Measurements from ENCODE around the gene DAND5. TPM values are rescaled to one million over a fixed set of nuclear protein-coding genes. Genes with fewer than 3 reads are reported as not detected.

DAND5 gene
- total and polyA plus RNA-seq, 2 of the 13 experiments (the other 11 are each of a cell fraction or from before 2014, with no cell fraction given) = 0.04 TPM; not detected in 1

DNA sequence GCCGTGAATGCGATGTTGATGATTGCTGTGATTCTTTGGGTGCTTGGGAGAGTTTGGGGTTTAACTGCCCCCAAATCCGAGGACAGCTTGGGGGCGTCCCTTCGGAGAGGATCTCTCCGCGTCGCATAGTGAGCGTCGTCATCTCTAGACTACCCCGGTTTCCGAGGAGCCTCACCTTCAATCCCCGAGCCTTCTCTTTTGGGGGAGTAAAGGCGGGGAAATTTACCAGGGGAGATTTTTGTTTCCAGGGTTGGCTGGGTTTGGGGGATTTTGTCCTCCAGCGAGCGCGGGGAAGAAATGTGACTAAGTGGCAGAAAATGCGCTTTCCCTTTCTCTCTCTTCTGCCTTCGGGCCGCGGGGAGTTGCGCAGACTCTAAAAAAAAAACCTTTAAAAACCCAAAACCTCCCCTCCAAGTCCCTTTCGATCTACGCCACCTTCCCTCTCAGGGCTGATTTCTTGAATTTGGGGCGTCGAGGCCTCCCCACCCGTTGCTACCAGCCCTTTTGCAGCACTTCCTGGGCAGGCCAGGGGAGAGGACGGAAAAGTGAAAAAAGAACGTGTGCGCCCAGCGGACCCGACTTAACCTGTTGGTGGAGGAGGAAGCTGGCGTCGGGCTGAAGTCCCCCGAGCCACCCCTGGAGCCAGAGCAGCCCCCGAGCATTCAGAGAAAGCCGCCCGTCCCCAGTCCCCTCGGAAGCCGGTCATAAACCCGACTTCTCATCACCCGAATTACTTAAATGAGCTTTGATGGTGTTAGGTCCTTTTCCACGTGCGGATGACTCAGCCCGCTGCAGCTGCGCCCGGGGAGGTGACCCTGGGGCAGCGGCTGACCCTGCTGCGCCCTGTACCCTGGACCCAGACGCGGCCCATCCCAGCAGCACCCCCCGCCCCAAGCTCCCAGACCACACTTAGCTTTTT lies 43.6 kb downstream of the DAND5 start (continued):
- TF ChIP-seq, protein P1, sequence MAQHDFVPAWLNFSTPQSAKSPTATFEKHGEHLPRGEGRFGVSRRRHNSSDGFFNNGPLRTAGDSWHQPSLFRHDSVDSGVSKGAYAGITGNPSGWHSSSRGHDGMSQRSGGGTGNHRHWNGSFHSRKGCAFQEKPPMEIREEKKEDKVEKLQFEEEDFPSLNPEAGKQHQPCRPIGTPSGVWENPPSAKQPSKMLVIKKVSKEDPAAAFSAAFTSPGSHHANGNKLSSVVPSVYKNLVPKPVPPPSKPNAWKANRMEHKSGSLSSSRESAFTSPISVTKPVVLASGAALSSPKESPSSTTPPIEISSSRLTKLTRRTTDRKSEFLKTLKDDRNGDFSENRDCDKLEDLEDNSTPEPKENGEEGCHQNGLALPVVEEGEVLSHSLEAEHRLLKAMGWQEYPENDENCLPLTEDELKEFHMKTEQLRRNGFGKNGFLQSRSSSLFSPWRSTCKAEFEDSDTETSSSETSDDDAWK (CRISPR knock-in tag; IDR thresholded peaks at IDR 0.05) = no peak
- TF ChIP-seq PAWR (CRISPR knock-in tag; IDR thresholded peaks at IDR 0.05; ENCODE audit: borderline replicate concordance) = no peak
- TF ChIP-seq, protein P2, sequence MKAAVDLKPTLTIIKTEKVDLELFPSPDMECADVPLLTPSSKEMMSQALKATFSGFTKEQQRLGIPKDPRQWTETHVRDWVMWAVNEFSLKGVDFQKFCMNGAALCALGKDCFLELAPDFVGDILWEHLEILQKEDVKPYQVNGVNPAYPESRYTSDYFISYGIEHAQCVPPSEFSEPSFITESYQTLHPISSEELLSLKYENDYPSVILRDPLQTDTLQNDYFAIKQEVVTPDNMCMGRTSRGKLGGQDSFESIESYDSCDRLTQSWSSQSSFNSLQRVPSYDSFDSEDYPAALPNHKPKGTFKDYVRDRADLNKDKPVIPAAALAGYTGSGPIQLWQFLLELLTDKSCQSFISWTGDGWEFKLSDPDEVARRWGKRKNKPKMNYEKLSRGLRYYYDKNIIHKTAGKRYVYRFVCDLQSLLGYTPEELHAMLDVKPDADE (CRISPR knock-in tag; IDR thresholded peaks at IDR 0.05) = no peak
- peak; percentile 42; the same call in 1 of the 2 replicates for TF ChIP-seq PHF20 (CRISPR knock-in tag; IDR thresholded peaks at IDR 0.05)
- TF ChIP-seq HMG20A (CRISPR knock-in tag; IDR thresholded peaks at IDR 0.05; ENCODE audit: borderline replicate concordance) = peak; percentile 46; the same call in 1 of the 2 replicates
- no peak for TF ChIP-seq RAD51 (IDR thresholded peaks at IDR 0.05; ENCODE audit: borderline replicate concordance)
- peak; percentile 69; the same call in 1 of the 2 replicates for TF ChIP-seq ZBTB7A (CRISPR knock-in tag; IDR thresholded peaks at IDR 0.05)
- TF ChIP-seq NR2F2 (IDR thresholded peaks at IDR 0.05; ENCODE audit: borderline replicate concordance, low read depth) = peak; percentile 84
- 0 out of 2 replicates have a peak, but pooled peaks have one; percentile 29 for TF ChIP-seq CREM (IDR thresholded peaks at IDR 0.05)
- no peak for TF ChIP-seq CREM (CRISPR knock-in tag; IDR thresholded peaks at IDR 0.05)
- TF ChIP-seq, protein P3, sequence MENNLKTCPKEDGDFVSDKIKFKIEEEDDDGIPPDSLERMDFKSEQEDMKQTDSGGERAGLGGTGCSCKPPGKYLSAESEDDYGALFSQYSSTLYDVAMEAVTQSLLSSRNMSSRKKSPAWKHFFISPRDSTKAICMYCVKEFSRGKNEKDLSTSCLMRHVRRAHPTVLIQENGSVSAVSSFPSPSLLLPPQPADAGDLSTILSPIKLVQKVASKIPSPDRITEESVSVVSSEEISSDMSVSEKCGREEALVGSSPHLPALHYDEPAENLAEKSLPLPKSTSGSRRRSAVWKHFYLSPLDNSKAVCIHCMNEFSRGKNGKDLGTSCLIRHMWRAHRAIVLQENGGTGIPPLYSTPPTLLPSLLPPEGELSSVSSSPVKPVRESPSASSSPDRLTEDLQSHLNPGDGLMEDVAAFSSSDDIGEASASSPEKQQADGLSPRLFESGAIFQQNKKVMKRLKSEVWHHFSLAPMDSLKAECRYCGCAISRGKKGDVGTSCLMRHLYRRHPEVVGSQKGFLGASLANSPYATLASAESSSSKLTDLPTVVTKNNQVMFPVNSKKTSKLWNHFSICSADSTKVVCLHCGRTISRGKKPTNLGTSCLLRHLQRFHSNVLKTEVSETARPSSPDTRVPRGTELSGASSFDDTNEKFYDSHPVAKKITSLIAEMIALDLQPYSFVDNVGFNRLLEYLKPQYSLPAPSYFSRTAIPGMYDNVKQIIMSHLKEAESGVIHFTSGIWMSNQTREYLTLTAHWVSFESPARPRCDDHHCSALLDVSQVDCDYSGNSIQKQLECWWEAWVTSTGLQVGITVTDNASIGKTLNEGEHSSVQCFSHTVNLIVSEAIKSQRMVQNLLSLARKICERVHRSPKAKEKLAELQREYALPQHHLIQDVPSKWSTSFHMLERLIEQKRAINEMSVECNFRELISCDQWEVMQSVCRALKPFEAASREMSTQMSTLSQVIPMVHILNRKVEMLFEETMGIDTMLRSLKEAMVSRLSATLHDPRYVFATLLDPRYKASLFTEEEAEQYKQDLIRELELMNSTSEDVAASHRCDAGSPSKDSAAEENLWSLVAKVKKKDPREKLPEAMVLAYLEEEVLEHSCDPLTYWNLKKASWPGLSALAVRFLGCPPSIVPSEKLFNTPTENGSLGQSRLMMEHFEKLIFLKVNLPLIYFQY (CRISPR knock-in tag; IDR thresholded peaks at IDR 0.05; ENCODE audit: borderline replicate concordance) = peak; percentile 84; the same call in 1 of the 2 replicates
- no peak for TF ChIP-seq ARHGAP35 (CRISPR knock-in tag; IDR thresholded peaks at IDR 0.05; ENCODE audit: borderline replicate concordance)
- no peak for TF ChIP-seq PRMT3 (CRISPR knock-in tag; IDR thresholded peaks at IDR 0.05; ENCODE audit: borderline replicate concordance, low read depth)
- TF ChIP-seq HNRNPL (IDR thresholded peaks at IDR 0.05; ENCODE audit: low read depth, low read length) = peak; percentile 73; the same call in 1 of the 2 replicates
- no peak for TF ChIP-seq JARID2 (CRISPR knock-in tag; IDR thresholded peaks at IDR 0.05; ENCODE audit: insufficient replicate concordance)
- TF ChIP-seq ZNF746 (CRISPR knock-in tag; IDR thresholded peaks at IDR 0.05) = peak; percentile 70; the same call in 1 of the 2 replicates
- no peak for TF ChIP-seq GPN1 (CRISPR knock-in tag; IDR thresholded peaks at IDR 0.05; ENCODE audit: borderline replicate concordance)
- TF ChIP-seq CBX5 (CRISPR knock-in tag; IDR thresholded peaks at IDR 0.05; ENCODE audit: borderline replicate concordance) = no peak
- TF ChIP-seq, protein P4, sequence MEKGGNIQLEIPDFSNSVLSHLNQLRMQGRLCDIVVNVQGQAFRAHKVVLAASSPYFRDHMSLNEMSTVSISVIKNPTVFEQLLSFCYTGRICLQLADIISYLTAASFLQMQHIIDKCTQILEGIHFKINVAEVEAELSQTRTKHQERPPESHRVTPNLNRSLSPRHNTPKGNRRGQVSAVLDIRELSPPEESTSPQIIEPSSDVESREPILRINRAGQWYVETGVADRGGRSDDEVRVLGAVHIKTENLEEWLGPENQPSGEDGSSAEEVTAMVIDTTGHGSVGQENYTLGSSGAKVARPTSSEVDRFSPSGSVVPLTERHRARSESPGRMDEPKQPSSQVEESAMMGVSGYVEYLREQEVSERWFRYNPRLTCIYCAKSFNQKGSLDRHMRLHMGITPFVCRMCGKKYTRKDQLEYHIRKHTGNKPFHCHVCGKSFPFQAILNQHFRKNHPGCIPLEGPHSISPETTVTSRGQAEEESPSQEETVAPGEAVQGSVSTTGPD (CRISPR knock-in tag; IDR thresholded peaks at IDR 0.05) = no peak
- TF ChIP-seq PHF8 (CRISPR knock-in tag; IDR thresholded peaks at IDR 0.05) = no peak
- TF ChIP-seq, protein P5, sequence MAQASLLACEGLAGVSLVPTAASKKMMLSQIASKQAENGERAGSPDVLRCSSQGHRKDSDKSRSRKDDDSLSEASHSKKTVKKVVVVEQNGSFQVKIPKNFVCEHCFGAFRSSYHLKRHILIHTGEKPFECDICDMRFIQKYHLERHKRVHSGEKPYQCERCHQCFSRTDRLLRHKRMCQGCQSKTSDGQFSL (CRISPR knock-in tag; IDR thresholded peaks at IDR 0.05) = peak; percentile 63; the same call in 1 of the 2 replicates

Data from HepG2 (cell line).